HuH-7.5 (cell line): ENCODE data around the gene NPM1.
"Not testable (repeated sequence)": the region's sequence is repeated elsewhere in the genome, so short reads cannot be mapped to it uniquely, and the experiment has no call there.

Experiments
- DNase-seq: peaks from one replicate; pipeline ENCODE4 v3.0.0; 2011; ENCODE audit warnings: low spot score

Gene NPM1, protein sequence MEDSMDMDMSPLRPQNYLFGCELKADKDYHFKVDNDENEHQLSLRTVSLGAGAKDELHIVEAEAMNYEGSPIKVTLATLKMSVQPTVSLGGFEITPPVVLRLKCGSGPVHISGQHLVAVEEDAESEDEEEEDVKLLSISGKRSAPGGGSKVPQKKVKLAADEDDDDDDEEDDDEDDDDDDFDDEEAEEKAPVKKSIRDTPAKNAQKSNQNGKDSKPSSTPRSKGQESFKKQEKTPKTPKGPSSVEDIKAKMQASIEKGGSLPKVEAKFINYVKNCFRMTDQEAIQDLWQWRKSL

DNA sequence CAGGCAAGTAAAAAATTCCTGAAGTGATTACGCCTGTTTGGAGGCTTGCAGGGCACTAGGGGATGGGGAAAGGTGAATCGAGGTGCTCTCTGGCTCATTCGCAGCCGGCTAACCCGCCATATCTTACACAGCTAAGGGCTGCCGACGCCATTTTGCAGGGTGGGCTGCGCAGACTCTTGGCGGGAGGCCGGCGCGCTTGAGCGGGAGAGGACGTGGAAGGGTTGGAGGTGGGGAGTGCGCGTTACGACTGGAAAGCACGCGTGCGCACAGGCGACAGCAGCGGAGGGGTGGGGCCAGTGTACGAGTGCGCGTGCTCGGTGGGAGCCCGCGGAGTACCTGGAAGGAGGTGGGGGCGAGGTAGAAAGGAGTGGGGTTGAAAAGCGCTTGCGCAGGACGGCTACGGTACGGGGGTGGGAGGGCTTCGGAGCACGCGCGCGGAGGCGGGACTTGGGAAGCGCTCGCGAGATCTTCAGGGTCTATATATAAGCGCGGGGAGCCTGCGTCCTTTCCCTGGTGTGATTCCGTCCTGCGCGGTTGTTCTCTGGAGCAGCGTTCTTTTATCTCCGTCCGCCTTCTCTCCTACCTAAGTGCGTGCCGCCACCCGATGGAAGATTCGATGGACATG lies at the start of gene NPM1:
Gene NPM1 (plus strand): TSS at position 505 of the 625 bp plus-strand sequence. CDS start 100 bp downstream, at position 605.
- peak; percentile 97 for DNase-seq

DNA sequence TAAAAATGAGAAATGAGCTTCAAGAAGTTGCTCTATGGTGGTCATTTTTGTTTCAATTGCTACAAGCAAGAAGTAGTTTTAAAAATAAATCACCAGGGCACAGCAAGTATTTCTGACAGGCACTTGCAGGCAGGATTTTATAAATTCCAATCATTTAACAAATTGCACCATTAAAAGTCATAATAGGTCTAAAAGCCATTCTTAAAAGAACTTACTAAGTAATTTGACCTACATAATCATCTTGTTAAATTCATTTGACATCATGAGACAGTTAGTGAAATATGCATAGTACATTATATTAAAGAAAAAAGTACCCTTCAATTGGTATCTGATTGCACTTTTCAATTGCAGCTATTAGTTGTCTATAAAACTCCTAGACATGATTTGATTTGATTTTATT lies 47.6 kb upstream of the NPM1 start:
- no peak for DNase-seq

DNA sequence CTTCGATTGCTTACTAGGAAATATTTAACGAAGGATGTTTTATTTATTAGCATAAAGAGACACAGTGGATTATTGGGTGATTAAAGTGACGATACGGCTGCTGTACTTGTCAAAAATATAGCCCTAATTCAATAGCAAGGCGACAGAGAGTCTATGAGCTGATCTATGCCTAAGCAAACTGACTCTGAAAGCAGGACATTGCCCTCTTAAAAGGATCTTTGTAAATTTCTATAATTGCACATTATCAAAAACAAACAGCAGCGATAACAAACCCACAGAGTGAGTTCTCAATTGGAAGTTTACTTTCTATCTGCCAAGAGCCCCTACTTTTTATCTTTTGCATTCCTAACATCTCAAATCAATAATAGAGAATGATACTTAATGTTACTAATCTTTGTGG lies 47.2 kb upstream of the NPM1 start:
- DNase-seq = no peak

DNA sequence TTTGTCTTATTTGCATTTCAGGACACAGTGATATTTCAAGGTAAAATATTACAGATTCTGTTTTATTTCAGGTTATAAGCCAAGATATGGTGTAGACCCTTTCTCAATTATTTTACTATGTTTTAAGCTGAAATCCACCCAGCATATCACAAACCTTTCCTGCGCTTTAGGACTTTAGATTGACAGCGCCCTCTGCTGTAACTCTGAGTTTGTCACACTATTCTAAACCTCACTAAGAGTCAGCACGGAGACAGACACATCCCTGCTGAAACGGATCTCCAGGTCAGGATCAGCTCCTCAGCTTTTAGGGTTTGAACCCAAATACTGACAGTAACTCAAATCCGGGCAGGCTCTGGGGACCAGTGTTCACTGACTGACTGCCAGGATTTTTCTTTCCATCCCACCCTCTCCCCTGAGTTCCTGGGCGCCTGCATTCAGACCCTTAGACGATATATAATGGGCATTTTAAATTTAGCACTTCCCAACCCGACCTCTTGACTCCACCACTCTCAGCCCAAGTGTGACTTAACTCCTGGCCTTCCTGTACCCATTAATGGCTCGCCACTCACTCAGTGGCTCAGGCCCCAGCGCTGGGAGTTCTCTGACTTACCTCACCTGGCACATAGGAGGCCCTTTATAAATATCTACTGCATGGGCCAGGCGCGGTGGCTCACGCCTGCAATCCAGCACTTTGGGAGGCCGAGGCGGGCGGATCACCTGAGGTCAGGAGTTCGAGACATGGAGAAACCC lies 45.1 kb upstream of the NPM1 start:
- DNase-seq = no peak

DNA sequence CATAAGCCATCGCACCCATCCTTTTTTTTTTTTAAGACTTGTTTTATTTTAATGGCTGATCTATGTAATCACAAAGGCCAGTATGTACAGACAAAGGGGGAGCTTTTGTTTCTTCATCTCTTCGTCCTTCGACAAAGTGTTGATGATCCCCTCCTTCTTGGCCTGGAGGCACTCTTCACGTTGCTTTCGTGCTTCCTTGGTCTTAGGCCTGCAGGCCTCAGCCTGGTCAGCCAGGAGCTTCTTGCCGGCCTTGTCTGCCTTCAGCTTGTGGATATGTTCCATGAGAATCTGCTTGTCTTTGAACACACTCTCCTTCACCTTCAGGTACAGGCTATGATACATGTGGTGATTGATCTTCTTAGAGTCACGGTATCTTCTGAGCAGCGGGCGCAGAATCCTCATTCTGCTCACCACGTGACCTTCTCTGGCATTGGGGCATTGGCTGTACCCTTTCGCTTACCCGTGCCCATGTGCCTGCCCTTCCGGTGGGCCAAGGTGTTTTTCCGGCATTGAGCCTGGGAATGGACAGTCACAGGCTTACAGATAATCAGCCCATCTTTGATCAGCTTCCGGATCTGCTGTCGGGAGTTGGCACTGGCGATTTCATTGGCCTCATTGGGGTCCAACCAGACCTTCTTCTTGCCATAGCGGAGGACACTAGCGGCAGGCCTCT lies 42.6 kb upstream of the NPM1 start:
- no peak for DNase-seq

DNA sequence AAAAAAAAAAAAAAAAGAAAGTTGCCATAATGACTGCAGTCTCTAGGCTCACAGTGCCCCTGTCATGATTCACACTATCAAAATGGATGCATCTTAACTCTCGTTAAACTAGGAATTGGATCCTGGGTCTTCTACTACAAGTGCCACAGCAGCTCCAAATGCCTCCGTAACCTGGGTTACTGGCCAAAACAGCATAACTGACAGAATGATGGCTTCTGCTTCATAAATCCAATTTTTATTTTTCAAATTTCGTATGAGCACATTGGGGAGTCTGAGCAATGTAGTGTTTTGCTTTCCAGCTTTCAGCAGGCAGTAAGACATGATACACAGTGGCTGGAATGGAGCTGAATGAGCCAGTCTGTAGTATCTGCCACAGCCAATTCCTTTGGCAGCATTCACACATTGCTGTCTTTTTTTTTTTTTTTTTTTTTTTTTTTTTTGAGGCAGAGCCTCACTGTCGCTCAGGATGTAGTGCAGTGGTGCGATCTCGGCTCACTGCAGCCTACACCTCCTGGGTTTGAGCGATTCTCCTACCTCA lies 36.0 kb upstream of the NPM1 start:
- DNase-seq = no peak

DNA sequence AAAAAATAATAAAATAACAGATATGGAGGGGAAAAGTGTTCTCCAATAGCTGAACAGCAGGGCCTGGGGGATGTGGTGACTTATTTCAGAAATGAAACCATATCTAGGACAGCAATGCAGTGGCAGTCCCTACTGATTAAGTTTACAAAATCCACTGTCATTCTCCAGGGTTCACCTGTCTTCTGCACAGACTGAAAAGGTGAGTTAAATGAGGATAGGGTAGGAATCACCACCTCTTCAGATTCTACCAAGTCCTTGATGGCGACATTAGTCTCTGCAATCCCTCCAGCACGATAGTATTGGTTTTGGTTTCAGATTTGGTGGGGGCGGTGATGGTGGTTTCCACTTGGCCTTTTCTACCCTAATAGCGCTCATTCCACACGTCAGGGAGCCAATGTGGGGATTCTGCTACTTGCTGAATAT lies 32.3 kb upstream of the NPM1 start:
- DNase-seq = no peak

DNA sequence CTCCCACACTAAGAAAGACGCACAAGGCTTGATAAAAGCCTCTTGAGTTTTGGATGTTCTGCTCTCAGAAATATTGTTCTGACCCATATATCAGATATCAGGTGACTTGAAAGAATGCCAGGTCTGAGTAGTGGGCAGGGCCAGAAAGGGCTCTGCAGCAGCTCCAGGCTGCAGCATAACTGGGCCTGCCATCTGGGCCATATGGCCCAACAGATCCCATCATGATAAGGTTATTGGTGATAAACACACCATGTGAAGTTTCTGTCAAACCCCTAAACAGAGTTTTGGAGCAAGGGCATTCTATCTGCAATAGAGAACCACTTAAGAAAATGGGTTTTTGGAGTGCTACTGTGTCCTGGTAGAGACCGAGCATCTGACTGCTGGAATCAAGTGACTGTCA lies 29.8 kb upstream of the NPM1 start:
- DNase-seq = no peak

DNA sequence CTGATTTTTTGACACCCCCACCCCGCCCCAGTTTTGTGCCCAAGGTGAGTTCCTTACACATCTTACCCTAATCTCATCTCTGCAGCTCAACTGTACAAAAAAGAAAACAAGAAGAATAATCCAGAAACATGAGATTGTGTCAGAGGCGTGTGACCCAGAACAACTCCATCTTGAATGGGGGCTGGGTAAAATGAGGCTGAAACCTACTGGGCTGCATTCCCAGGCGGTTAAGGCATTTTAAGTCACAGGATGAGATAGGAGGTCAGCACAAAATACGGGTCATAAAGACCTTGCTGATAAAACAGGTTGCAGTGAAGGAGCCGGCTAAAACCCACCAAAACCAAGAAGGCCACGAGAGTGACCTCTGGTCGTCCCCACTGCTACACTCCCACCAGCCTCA lies 26.5 kb upstream of the NPM1 start:
- DNase-seq = not testable (repeated sequence)

DNA sequence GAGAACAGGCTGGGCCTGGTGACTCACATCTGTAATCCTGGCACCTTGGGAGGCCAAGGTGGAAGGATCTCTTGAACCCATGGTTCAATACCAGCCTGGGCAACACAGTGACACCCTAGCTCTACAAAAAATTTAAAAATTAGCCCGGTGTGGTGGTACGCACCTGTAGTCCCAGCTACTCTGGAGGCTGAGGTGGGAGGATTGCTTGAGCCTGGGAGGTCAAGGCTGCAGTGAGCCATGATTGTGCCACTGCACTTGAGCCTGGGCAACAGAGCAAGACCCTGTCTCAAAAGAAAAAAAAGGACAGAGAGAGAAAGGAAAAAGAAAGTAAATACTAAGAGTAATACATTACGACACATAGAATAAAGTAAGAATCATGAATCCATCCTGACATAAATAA lies 24.4 kb upstream of the NPM1 start:
- not testable (repeated sequence) for DNase-seq

DNA sequence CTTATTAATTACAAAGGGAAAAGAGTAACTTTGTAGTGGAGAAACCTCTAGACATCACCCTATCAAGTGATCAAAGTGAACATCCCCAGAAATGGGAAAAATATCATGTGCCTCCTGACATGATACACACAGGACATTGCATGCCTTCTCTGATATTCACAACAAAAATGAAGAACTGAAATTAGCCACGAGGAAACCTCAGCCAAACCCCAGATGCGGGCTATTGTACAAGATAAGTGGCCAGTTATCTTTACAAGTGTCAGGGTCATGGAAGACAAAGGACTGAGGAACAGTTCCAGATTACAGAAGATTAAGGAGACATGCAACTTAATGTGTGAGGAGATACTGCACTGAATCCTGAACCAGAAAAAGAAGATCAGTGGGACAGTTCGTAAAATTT lies 23.8 kb upstream of the NPM1 start:
- DNase-seq = no peak

DNA sequence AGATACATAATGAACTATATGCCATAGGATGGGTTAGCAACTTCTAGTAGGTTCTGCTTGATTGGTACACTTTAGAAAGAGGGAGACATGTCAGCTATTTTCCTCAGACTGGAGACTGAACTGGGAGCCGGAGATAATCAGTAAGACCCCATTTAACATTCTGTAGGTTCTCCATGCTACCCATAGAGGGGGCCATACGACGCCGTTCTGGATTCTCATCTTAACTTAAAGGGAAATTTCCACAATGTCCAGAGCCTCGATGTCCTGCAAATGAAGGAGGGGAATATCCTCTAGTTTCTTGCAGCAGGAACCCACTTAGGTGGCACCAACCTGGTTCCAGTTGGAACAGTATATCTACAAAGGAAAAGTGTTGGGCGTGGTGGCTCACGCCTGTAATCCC lies 22.3 kb upstream of the NPM1 start:
- DNase-seq = peak; percentile 20

DNA sequence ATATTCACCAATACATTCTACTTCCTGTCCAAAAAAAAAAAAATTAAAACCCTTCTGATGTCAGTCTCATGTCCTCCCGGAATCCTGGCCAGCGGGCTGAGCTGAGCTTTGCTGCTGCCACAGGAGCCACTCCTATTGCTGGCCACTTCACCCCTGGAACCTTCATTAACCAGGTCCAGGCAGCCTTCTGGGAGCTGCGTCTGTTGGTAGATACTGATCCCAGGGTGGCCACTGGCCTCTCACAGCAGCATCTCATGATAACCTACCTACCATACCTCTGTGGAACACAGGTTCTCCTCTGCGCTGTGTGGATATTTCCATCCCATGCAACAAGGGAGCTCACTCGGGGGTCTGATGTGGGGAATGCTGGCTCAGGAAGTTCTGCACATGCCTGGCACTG lies 21.0 kb upstream of the NPM1 start:
- no peak for DNase-seq

DNA sequence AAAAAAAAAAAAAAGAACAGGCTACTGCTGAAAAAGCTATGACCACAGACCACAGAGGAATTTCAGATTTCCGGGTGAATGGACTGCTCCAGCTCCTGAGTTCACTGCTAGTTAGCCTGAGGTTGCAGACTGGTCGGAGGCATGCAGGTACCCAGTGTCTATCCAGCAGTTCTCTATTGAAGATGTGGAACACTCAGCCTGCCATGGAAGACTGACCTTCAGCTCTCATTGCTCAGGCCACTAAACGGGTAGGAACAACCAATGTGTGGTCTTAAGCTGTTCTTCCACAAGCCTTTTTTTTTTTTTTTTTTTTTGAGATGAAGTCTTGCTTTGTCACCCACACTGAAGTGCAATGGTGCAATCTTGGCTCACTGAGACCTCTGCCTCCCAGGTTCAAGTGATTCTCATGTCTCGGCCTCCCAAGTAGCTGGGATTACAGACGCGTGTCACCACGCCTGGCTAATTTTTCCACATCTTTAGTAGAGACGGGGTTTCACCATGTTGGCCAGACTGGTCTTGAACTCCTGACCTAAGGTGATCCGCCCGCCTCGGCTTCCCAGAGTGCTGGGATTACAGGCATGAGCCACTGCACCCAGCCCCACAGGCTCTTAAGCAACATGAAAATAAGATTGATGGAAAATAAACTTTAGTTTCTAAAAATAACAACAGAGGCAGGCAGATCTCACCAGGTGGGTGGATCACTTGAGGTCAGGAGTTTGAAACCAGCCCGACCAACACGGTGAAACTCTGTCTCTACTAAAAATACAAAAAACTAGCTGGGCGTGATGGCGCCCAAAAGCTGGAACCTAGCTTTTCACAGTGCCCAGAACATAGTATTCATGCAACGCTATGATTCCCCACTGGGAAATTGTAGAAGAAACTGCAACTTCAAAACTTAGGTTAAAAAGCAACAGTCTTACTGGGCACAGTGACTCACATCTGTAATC lies 20.0 kb upstream of the NPM1 start:
- DNase-seq = no peak

DNA sequence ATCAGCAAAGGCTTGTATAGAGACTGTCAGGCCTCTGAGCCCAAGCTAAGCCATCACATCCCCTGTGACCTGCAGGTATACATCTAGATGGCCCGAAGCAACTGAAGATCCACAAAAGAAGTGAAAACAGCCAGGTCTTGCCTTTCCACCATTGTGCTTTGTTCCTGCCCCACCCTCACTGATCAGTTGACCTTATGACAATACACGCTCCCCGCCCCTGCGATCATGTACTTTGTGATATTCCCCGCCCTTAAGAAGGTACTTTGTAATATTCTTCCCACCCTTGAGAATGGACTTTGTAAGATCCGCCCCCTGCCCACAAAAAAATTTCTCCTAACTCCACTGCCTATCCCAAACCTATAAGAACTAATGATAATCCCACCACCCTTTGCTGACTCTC lies 18.6 kb upstream of the NPM1 start:
- DNase-seq = no peak

DNA sequence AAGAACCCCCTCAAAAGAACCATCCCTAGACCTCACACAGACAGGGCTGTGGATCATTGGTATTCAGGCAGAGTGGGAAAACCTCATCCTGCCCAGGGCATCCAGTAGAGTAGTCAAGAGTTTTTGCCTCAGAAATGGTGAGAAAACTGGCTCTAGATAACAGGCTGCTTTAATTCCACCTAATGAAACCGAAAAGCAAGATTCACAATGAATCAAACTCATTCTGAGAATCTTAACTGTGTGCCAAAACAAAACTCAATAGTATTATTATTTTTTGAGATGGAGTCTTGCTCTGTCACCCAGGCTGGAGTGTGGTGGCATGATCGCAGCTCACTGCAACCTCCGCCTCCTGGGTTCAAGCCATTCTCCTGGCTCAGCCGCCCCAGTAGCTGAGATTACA lies 17.8 kb upstream of the NPM1 start:
- DNase-seq = no peak

DNA sequence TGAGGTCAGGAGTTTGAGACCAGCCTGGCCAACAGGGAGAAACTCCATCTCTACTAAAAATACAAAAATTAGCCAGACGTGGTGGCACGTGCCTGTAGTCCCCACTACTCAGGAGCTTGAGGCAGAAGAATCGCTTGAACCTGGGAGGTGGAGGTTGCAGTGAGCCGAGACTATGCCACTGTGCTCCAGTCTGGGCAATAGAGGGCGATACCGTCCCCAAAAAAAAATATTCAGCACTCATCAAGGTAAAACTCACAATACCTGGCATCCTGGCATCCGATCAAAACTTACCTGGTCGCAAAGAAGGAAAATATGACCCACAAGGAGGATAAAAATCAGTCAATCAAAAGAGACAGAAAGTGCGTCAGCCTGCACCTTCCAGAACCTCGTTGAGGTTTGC lies 16.8 kb upstream of the NPM1 start:
- not testable (repeated sequence) for DNase-seq

DNA sequence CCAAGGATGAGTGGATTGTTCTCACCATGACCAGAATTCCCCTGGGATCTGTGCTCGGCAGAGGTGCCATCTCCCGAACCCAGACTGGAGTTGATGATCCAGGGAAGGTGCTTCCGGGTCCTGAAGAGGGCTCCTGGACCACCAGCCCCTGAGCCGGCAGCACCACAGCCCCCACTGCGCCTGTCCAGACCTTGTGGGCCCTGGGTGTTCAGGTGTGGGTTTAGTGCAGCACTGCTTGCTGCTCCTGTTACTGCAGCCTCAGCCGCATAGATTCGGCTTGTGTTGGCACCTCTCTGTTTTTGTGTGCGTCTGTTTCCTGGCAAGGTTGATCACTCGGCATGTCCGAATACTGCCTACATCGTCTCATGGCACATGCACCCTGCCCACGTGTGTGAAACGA lies 16.3 kb upstream of the NPM1 start:
- DNase-seq = no peak

DNA sequence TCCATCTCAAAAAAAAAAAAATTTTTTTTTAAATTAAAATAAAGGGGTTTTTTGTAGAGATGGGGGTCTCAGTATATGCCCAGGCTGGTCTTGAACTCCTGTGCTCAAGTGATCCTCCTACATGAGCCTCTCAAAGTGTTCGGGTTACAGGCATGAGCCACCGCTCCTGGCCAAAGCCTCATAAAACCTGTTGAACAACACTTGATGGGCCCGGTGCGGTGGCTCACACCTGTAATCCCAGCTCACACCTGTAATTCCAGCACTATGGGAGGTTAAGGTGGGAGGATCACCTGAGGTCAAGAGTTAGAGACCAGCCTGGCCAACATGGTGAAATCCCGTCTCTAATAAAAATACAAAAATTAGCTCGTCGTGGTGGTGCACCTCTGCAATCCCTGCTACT lies 7.7 kb upstream of the NPM1 start:
- DNase-seq = no peak

DNA sequence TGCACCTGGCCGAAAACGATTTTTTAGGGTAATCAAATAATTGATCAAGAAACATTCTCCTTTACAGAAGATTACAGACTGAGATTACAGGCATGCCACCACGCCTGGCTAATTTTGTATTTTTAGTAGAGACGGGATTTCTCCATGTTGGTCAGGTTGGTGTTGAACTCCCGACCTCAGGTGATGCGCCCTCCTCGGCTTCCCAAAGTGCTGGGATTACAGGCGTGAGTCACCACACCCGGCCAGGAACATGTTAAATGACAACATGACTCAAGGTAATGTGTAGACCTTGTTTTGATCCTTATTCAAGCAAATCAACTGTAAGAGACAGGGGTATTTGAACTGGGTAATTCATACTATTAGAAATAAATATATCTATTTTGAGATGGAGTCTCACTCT lies 3.2 kb upstream of the NPM1 start:
- not testable (repeated sequence) for DNase-seq

DNA sequence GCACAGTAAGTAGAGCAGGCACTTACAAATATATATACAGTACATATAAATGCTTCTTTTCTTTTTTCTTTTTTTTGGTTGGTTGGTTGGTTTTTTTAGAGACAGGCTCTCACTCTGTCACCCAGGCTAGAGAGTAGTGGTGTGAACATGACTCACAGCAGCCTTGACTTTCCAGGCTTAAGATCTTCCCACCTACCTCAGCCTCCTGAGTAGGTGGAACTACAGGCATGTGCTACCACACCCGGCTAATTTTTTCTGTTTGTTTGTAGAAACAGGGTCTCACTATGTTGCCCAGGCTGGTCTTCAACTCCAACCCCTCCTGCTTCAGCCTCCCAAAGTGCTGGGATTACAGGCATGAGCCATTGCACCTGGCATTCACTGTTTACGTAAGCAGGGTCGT lies 2.6 kb upstream of the NPM1 start:
- DNase-seq = not testable (repeated sequence)
